GM12878 (cell line): ENCODE measurements around the gene RGS19. TPM values are rescaled to one million over a fixed set of nuclear protein-coding genes. Genes with fewer than 3 reads are reported as not detected.
A peak's percentile ranks its signal among the peaks of the same experiment; 100 is the strongest.

Source experiments
- ATF7 ChIP-seq: fragments of 450-650 bp; IDR thresholded peaks from 2 replicates; pipeline ENCODE4 v1.6.1; 2016; ENCODE audit warnings: low read depth, mild to moderate bottlenecking
- CBFB ChIP-seq: IDR thresholded peaks from 2 replicates; pipeline ENCODE4 v1.6.1; 2016; ENCODE audit warnings: antibody characterized with exemption, low read depth
- ESRRA ChIP-seq: IDR thresholded peaks from 2 replicates; pipeline ENCODE4 v1.6.1; 2012; ENCODE audit warnings: mild to moderate bottlenecking, low read length, improper control_type of control experiment
- IRF3 ChIP-seq: fragments of 450-650 bp; IDR thresholded peaks from 2 replicates; pipeline ENCODE4 v1.6.1; 2014; ENCODE audit warnings: mild to moderate bottlenecking
- IRF4 ChIP-seq: IDR thresholded peaks from 2 replicates; pipeline ENCODE4 v1.6.1; 2011; ENCODE audit warnings: low read depth, low read length
- MXI1 ChIP-seq: fragments of 150-350 bp; IDR thresholded peaks from 2 replicates; pipeline ENCODE4 v1.6.1; 2011; ENCODE audit warnings: low read depth, mild to moderate bottlenecking, inconsistent platforms, low read length, improper control_type of control experiment
- MYB ChIP-seq: fragments of 150-350 bp; IDR thresholded peaks from 2 replicates; pipeline ENCODE4 v1.6.1; 2014; ENCODE audit warnings: mild to moderate bottlenecking, low read depth, low read length, borderline replicate concordance
- PAX8 ChIP-seq: fragments of 450-650 bp; IDR thresholded peaks from 2 replicates; pipeline ENCODE4 v1.6.1; 2017; ENCODE audit warnings: mild to moderate bottlenecking, moderate library complexity
- RAD51 ChIP-seq: fragments of 450-650 bp; IDR thresholded peaks from 2 replicates; pipeline ENCODE4 v1.6.1; 2016; ENCODE audit warnings: moderate library complexity, mild to moderate bottlenecking, inconsistent platforms
- RB1 ChIP-seq: fragments of 450-650 bp; formaldehyde crosslinking; IDR thresholded peaks from 2 replicates; pipeline ENCODE4 v1.6.1; 2017; ENCODE audit warnings: mild to moderate bottlenecking, borderline replicate concordance
- RCOR1 ChIP-seq: conservative IDR thresholded peaks from 2 replicates; pipeline ENCODE4 v1.6.1; 2012; ENCODE audit warnings: low read depth, low read length, improper control_type of control experiment
- STAT3 ChIP-seq: IDR thresholded peaks from 2 replicates; pipeline ENCODE4 v1.6.1; 2011; ENCODE audit warnings: low read depth, low read length, improper control_type of control experiment
- TARDBP ChIP-seq: IDR thresholded peaks from 2 replicates; pipeline ENCODE4 v1.6.1; 2016; ENCODE audit warnings: borderline replicate concordance
- TCF12 ChIP-seq: IDR thresholded peaks from 2 replicates; pipeline ENCODE4 v1.6.1; 2011; ENCODE audit warnings: low read depth, mild to moderate bottlenecking, low read length
- YY1 ChIP-seq: IDR thresholded peaks from 2 replicates; pipeline ENCODE4 v1.6.1; 2011; ENCODE audit warnings: low read depth, mild to moderate bottlenecking, low read length
- ZNF384 ChIP-seq: IDR thresholded peaks from 2 replicates; pipeline ENCODE4 v1.6.1; 2012; ENCODE audit warnings: low read depth, mild to moderate bottlenecking, low read length, improper control_type of control experiment, borderline replicate concordance
- ZNF622 ChIP-seq: fragments of 450-650 bp; IDR thresholded peaks from 2 replicates; pipeline ENCODE4 v1.6.1; 2017; ENCODE audit warnings: mild to moderate bottlenecking, inconsistent platforms
- ZZZ3 ChIP-seq: IDR thresholded peaks from 2 replicates; pipeline ENCODE4 v1.6.1; 2011; ENCODE audit warnings: low read depth; ENCODE audit not compliant: control insufficient read depth, insufficient read length
- polyA plus RNA-seq, 11 experiments: library from polyadenylated mRNA; depleted of rRNA in 4 of 11; unstranded in 6 of 11; stranded (reverse) in 5 of 11; fragments of >200 nt; fragmentation: Nextera tagmentation in 4 of 11; fragmentation: Illumina TruSeq in 1 of 11; extraction: Ambion mirVana in 4 of 11; extraction: Trizol in 1 of 11; gene quantifications; 1 replicate in 1 of 11; 2 replicates in 10 of 11; pipeline versions ENCODE4 v1.2.1 to v1.2.3, GENCODE V29; 2011 to 2016; ENCODE audit warnings: inconsistent platforms in 2 of 11, missing spikeins in 2 of 11, low read depth in 1 of 11
- total RNA-seq, 4 experiments: library from RNA; depleted of rRNA in 3 of 4; stranded (reverse); fragments of >200 nt in 3 of 4; fragmentation: Illumina TruSeq in 1 of 4; extraction: Trizol in 1 of 4; gene quantifications; 2 replicates each; pipeline versions ENCODE4 v1.2.1 to v1.2.3, GENCODE V29; 2013 to 2021
- TF ChIP-seq, protein P1 (sequence below): IDR thresholded peaks from 2 replicates; pipeline ENCODE4 v1.6.1; 2012; ENCODE audit warnings: improper control_type of control experiment, low read depth, low read length; ENCODE audit not compliant: insufficient replicate concordance
- TF ChIP-seq, protein P2 (sequence below): fragments of 450-650 bp; IDR thresholded peaks from 2 replicates; pipeline ENCODE4 v1.6.1; 2018; ENCODE audit warnings: borderline replicate concordance, mild to moderate bottlenecking; ENCODE audit not compliant: partially characterized antibody
- TF ChIP-seq, protein P3 (sequence below): fragments of 150-350 bp; IDR thresholded peaks from 2 replicates; pipeline ENCODE4 v1.6.1; 2016; ENCODE audit warnings: low read depth, low read length

Gene RGS19
- total and polyA plus RNA-seq, 10 of the 15 experiments (the other 5 are each of a cell fraction or from before 2014, with no cell fraction given): 0.82 to 62.4 (median 39.8) TPM

DNA sequence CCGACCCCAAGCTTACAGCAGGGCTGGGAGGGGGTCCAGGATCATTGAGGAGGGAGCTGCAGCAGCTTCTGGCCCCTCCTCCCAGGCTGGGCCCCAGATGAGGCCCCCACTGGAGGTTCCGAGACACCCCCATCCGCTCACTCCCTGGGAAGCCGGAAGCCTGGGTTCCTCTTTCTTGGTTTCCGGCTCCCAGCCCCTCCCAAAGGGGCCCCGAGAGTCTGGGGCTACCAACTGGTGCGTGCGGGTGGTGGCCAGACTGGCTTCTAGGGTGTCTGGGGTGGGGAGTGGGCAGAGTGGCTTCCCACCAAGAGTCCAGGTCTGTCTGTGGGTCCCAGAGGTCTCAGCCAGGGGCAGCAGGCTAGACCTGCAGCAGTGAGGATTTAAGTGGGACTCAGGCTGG, 2.2 kb downstream of the RGS19 start (continued):
- TF ChIP-seq, protein P1, sequence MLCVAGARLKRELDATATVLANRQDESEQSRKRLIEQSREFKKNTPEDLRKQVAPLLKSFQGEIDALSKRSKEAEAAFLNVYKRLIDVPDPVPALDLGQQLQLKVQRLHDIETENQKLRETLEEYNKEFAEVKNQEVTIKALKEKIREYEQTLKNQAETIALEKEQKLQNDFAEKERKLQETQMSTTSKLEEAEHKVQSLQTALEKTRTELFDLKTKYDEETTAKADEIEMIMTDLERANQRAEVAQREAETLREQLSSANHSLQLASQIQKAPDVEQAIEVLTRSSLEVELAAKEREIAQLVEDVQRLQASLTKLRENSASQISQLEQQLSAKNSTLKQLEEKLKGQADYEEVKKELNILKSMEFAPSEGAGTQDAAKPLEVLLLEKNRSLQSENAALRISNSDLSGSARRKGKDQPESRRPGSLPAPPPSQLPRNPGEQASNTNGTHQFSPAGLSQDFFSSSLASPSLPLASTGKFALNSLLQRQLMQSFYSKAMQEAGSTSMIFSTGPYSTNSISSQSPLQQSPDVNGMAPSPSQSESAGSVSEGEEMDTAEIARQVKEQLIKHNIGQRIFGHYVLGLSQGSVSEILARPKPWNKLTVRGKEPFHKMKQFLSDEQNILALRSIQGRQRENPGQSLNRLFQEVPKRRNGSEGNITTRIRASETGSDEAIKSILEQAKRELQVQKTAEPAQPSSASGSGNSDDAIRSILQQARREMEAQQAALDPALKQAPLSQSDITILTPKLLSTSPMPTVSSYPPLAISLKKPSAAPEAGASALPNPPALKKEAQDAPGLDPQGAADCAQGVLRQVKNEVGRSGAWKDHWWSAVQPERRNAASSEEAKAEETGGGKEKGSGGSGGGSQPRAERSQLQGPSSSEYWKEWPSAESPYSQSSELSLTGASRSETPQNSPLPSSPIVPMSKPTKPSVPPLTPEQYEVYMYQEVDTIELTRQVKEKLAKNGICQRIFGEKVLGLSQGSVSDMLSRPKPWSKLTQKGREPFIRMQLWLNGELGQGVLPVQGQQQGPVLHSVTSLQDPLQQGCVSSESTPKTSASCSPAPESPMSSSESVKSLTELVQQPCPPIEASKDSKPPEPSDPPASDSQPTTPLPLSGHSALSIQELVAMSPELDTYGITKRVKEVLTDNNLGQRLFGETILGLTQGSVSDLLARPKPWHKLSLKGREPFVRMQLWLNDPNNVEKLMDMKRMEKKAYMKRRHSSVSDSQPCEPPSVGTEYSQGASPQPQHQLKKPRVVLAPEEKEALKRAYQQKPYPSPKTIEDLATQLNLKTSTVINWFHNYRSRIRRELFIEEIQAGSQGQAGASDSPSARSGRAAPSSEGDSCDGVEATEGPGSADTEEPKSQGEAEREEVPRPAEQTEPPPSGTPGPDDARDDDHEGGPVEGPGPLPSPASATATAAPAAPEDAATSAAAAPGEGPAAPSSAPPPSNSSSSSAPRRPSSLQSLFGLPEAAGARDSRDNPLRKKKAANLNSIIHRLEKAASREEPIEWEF: peak; percentile 78
- no peak for TF ChIP-seq ZZZ3
- TF ChIP-seq RB1: no peak
- TF ChIP-seq STAT3: no peak
- 0 out of 2 replicates have a peak, but pooled peaks have one; percentile 51 for TF ChIP-seq CBFB
- TF ChIP-seq ATF7: peak; percentile 47; the same call in 1 of the 2 replicates
- no peak for TF ChIP-seq MYB
- TF ChIP-seq ESRRA: no peak
- no peak for TF ChIP-seq ZNF622
- no peak for TF ChIP-seq TARDBP
- TF ChIP-seq, protein P2, sequence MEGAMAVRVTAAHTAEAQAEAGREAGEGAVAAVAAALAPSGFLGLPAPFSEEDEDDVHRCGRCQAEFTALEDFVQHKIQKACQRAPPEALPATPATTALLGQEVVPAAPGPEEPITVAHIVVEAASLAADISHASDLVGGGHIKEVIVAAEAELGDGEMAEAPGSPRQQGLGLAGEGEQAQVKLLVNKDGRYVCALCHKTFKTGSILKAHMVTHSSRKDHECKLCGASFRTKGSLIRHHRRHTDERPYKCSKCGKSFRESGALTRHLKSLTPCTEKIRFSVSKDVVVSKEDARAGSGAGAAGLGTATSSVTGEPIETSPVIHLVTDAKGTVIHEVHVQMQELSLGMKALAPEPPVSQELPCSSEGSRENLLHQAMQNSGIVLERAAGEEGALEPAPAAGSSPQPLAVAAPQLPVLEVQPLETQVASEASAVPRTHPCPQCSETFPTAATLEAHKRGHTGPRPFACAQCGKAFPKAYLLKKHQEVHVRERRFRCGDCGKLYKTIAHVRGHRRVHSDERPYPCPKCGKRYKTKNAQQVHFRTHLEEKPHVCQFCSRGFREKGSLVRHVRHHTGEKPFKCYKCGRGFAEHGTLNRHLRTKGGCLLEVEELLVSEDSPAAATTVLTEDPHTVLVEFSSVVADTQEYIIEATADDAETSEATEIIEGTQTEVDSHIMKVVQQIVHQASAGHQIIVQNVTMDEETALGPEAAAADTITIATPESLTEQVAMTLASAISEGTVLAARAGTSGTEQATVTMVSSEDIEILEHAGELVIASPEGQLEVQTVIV: no peak
- TF ChIP-seq TCF12: no peak
- no peak for TF ChIP-seq IRF4
- no peak for TF ChIP-seq RCOR1
- TF ChIP-seq MXI1: peak; percentile 78
- 0 out of 2 replicates have a peak, but pooled peaks have one; percentile 6 for TF ChIP-seq IRF3
- no peak for TF ChIP-seq PAX8
- TF ChIP-seq, protein P3, sequence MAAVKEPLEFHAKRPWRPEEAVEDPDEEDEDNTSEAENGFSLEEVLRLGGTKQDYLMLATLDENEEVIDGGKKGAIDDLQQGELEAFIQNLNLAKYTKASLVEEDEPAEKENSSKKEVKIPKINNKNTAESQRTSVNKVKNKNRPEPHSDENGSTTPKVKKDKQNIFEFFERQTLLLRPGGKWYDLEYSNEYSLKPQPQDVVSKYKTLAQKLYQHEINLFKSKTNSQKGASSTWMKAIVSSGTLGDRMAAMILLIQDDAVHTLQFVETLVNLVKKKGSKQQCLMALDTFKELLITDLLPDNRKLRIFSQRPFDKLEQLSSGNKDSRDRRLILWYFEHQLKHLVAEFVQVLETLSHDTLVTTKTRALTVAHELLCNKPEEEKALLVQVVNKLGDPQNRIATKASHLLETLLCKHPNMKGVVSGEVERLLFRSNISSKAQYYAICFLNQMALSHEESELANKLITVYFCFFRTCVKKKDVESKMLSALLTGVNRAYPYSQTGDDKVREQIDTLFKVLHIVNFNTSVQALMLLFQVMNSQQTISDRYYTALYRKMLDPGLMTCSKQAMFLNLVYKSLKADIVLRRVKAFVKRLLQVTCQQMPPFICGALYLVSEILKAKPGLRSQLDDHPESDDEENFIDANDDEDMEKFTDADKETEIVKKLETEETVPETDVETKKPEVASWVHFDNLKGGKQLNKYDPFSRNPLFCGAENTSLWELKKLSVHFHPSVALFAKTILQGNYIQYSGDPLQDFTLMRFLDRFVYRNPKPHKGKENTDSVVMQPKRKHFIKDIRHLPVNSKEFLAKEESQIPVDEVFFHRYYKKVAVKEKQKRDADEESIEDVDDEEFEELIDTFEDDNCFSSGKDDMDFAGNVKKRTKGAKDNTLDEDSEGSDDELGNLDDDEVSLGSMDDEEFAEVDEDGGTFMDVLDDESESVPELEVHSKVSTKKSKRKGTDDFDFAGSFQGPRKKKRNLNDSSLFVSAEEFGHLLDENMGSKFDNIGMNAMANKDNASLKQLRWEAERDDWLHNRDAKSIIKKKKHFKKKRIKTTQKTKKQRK: no peak
- no peak for TF ChIP-seq YY1
- no peak for TF ChIP-seq RAD51
- TF ChIP-seq ZNF384: no peak
